ENCODE measurements around the gene TCERG1L.
A peak's percentile ranks its signal among the peaks of the same experiment; 100 is the strongest.

TCERG1L gene

DNA sequence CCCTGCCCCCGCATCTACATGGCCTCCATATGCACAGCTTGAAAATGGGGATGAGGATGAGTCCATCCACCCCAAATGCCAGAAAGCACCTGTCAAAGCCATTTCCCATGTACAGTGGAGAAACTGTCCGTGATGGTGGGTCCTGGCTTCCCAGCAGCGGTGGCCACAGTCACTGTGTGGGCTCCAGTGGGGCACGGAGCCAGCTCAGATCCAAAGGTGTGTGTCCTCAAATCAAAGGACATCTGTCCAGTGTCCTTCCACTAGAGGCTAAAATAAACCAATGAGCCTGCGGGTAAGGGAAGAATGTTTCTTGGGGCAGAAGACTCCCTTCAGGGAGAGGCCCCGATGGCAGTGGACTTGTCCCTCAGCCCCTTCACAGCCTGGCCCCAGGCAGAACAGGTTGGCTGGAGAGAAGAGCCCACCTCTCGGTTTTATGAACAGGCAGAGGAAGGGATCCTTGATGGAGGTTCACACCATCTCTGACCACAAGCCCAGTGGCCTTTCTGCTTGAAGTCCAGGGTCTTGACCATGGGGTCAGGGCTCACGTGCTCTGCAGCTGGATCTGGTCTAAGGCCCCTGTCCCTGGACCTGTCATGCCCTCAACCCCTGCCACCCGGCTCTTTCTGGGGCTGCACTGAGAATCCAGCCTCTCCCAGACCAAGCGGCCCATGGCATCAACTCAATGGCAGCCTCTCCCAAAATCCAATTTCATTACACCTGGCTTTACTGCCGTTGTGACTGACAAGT lies 106.9 kb downstream of the TCERG1L start:
- peak; percentile 4 for DNase-seq

DNA sequence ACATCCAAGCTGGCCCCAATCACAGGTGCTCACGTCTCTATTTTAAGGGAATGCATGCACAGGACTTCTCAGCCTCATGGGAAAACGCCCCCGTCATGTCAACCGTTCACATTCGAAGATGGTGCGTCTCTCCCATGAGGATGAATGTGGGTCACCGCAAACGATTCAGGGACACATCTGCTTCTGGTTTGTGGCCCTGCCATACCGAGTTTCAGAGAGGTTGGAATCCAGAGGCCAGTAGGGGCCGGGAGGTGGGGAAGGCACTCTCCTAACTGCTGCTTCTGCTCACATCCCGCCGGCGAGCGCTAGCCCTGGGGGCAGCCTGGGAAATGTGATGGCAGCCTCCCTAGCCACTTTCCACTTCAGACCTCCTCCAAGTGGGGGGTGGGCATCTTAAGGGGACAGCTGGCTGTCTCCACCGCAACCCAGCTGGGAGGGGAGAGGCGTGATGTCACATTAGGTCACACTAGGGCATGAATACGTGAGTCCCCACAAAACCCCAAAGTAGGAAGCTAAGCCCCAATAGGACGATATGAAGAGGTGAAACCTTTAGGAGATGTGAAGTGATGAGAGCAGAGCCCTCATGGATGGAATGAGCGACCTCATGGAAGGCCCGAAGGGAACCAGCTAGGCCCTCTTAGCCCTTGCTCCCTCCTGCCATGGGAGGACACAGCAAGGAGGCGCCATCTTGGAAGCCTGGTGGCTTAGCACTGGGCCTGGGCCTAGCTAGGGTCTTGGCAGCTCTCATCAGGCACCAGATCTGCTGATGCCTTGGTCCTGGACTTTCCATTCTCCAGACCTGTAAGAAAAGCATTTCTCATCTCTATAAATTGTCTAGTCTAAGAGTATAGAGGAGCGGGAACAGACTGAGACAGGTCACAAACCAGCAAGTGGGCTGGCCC lies 107.8 kb downstream of the TCERG1L start:
- peak; percentile 39 for DNase-seq

- DNase-seq, result no peak
Measured at GRCh38 chr10:131202990-131203389, 108.5 kb downstream of the TCERG1L start.

GRCh38 chr10:131201741-131202515 lies 109.6 kb downstream of the TCERG1L start:
- no peak for DNase-seq

- peak; percentile 13 for DNase-seq
Measured at GRCh38 chr10:131200856-131201470, 110.6 kb downstream of the TCERG1L start.

GRCh38 chr10:131199646-131200045 lies 111.9 kb downstream of the TCERG1L start:
- peak; percentile 10 for DNase-seq

DNA sequence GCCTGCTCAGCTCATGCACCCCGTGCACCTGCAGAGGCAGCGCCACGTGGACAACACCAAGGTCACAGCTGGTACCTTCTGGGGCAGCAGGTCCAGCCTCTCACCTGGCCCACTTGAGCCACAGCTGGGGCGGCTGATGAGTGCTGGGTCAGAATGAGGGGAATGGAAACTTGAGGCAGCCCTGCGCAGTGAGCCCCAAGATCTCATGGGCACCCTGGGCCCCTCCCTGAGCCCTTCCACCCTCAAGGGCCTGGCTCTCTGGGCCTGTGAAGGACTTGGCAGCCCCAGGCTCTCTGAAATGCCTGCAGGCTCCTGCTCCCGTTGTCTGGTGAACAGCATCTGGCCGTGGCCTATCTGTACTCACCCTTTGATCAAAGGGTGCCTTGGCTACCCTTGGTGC lies 112.7 kb downstream of the TCERG1L start:
- peak; percentile 6 for DNase-seq

DNA sequence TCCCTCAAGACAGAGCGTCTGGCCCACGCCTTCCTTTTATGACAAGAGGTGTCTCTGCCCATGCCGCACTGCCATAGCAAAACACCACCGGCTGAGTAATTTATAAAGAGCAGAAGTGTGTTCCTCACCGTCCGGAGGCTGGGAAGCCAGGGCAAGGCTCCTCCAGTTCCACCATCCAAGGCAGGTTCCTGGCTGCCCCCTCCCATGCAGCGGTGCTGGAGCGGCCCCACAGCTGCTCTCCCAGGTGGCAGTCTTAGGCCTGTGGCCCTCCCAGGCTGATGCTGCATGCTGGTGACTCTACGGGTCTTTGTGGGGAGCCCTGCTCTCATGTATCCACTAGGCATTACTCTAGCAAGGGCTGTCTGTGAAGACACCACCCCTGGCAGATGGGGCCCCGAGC lies 113.1 kb downstream of the TCERG1L start:
- peak; percentile 10 for DNase-seq

- peak; percentile 1 for DNase-seq
Measured at GRCh38 chr10:131196176-131196885, 115.2 kb downstream of the TCERG1L start.

GRCh38 chr10:131195558-131196159 lies 115.9 kb downstream of the TCERG1L start:
- DNase-seq, result no peak

DNA sequence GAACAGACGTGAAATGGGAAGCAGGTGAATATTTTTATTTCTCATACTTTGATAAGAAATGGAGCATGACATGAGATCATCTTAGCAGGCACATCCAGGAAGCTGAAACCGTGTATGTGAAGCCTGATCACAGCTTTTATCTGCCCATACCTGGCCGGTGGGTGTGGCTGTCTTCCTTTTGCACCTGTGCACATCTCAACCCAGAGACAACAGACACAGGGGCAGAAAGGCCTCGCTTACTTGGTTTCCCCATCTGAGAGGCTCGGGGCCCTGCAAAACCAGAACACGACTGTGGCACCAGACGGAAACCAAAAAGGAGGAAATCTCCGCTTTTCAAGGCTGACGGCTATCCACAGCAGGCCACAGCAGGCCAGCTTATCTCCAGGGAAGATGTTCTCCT lies 116.4 kb downstream of the TCERG1L start:
- DNase-seq, result no peak

- DNase-seq, result no peak
Measured at GRCh38 chr10:131193923-131194322, 117.6 kb downstream of the TCERG1L start.

- no peak for DNase-seq
Measured at GRCh38 chr10:131188494-131188893, 123.0 kb downstream of the TCERG1L start.

DNA sequence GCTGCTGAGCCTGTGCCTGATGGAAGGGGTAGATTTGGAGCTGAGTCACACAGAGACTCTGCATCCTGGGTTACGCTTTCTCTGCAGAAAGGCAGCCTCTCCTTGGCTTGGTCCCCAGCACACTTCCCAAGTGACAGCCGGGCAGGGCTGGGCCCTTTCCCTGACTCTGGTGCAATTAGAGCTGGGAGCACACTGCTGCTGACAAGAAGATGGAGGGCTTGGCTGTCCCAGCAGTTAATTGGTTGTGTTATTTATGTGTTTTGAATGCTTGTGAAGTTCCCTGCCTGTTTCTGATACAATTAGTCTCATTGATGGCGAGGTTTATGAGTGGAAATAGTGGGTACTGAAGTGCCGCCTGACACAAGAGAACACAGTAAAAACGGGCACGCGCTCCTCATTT lies 123.6 kb downstream of the TCERG1L start:
- peak; percentile 12 for DNase-seq

GRCh38 chr10:131187274-131187673 lies 124.2 kb downstream of the TCERG1L start:
- DNase-seq, result peak; percentile 7

DNA sequence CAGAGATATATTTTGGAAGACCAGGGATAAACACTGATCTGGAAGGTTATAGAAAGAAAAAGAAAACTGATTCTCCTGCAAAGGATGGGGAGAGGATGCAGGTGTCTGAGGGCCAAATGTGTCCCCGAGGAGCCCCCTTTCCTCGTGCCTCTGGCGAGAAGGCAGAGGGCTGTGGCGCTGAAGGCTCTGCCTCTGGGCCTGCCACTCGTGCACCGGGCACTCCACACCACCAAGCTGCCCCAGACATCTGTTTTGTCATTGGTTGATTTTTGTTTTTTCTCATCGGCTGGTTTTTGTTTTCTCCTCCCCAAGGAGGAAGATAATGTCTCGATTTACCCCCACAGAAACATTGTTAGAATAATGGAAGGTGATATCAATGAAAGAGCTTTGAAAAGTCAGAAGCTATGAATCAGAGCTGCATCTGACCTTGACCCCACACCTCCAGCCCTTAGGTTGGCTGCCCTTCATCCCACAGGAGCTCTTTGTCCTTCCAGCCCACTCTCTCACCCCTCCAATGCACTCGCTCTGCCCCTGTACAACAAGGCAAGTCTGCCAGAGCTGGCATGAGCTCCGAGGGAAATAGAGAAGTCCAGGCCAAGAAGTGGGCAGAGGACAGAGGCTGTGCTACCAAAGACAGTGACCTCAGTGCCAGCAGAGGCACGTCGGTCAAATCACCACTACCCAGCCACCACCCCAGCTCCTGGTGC lies 124.8 kb downstream of the TCERG1L start:
- peak; percentile 12 for DNase-seq

GRCh38 chr10:131184503-131184902 lies 127.0 kb downstream of the TCERG1L start:
- peak; percentile 22 for DNase-seq

DNA sequence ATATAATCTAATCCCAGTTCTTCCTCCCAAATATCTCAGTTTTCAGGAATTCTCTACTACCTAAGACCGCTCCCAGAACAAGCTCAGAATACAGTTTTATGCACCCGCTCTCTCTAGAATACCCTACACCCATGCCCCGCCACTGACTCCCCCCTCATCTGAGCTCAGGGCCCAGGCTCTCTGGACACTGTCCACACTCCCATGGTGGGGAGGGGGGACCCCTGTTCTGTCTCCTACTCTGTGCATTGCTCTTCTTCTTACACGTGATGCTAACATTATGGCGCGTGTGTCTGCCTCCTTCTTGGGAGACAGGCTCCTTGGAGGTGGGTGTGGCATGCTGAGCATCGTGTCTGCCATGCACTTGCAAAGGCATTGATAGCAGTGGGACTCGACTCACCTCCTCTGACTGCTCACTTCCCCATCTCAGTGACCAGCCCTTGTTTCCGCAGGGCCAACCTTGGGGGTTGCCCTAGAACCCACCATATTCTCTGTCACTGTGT lies 127.9 kb downstream of the TCERG1L start:
- DNase-seq, result peak; percentile 18

- peak; percentile 26 for DNase-seq
Measured at GRCh38 chr10:131181456-131181855, 130.1 kb downstream of the TCERG1L start.

- DNase-seq, result peak; percentile 12
Measured at GRCh38 chr10:131180740-131181415, 130.6 kb downstream of the TCERG1L start.
